NCI-H1930 (cell line): Measurements from ENCODE around the gene SRMS.

Experiments used
- DNase-seq, 2 experiments: peaks; one replicate each; lab custom pipeline; 2025; lab: John Stamatoyannopoulos, UW

The SRMS gene, protein sequence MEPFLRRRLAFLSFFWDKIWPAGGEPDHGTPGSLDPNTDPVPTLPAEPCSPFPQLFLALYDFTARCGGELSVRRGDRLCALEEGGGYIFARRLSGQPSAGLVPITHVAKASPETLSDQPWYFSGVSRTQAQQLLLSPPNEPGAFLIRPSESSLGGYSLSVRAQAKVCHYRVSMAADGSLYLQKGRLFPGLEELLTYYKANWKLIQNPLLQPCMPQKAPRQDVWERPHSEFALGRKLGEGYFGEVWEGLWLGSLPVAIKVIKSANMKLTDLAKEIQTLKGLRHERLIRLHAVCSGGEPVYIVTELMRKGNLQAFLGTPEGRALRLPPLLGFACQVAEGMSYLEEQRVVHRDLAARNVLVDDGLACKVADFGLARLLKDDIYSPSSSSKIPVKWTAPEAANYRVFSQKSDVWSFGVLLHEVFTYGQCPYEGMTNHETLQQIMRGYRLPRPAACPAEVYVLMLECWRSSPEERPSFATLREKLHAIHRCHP

DNA sequence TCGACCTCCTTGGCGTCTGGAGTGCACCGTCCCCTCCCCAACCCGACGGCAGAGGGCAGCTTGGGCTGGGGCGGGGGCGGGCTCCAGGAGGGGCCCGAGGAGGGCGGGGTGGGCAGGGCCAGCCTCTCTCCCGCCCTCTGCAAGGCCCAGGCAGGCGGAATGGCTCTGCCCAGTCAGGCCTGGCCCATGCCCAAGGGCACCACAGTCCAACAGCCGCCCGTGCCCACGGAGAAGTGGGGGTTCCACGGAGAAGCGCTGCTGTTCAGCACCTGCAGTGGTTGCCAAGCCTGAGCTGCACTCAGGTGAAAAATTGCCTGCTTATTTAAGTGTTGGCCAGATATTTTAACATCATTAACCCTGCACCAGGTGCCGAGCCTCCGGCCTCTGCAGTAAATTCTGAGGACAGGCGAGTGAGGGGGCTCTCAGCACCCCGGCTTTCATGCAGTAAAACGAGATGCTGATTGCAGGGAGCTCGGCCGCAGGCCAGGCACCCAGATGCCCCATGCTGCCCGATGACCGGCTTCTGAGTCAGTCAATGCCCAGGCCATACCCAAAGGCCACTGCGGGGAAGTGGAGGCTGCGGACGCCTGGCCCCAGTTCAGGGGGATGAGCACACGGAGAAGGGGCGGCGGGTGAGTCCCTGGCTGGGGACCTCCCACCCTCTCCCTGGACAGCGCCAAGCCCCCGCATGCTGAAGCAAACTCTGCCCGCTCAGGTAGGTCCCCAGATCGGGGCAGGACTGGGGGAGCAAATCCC, at the start of gene SRMS:
TSS of gene SRMS (minus strand) at position 25 of the 756 bp plus-strand sequence. CDS start 286 bp downstream, outside the sequence.
- no peak for DNase-seq

DNA sequence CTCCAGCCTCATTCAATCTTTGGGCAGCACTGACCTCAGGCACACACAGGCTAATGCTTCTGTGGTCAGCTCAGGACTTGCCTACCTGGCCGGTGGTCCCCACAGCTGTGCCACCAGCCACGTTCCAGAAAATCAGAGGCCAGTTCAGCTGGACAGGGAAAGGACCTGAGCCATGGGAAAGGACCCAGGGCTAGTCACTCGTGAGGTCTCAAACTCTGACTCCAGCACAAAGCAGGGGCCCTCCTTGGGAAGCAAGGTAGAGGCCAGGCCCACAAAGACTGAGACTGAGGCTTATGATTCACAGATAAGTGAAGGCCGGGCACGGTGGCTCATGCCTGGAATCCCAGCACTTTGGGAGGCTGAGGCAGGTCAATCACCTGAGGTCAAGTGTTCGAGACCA, 48.9 kb upstream of the SRMS start:
- DNase-seq: no peak

DNA sequence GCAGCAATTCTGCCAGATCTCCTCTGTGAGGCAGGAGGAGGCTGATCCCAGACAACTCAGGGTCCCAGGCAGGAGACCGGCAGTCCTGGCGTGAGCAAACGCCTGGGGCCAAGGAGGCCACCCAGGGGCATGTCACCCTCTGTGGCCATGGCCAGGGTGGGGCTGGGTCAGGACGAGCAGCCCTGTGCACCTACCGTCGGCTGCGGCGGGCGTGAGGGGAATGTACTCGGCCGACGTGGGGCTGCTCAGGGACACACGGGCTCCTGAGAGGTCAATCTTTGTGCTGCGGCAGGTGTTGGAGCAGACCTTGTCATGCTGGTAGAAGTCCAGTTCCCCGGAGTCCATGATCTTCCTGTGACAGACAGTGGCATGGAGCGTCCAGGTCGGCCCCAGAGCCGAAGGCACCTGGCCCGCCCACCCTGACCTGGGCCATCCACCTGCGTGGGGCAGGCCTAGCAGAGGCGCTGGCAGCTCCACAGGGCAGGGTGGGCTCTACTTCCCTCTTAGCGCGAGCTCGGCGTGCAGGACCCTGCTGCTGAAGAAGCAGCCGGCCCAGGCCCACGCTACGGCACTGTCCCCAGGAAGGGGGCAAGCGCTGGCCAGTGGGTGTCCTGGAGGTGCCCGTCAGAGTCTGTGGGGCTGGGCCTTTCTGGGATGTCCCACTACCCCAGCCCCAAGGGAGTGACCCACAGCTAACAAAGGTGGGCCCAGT, 48.0 kb upstream of the SRMS start:
- no peak for DNase-seq

DNA sequence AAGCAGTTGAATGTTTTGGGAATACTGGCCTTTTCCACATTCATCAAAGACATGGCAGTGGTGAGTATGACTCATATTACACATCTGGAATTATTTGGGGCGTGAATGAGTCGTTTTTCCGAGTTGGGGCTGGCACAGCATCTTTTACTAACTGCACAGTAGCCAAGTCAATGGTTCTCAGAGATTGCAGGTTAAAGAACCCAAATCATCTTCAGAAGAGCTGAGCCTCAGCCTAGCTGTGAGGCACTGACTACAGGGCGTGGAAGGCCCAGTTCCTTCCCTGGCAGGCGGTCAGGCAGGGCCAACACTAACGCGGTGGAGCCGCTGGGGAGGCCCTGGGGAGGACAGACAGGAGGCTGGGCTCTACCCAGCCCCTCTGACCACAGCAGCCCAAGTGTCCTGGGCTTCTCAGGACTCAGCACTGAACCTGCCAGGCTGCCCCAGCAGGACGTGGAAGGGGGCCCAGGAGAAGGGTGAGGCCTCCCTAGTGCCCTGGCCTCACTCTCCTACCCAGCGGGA, 46.6 kb upstream of the SRMS start:
- DNase-seq: no peak

DNA sequence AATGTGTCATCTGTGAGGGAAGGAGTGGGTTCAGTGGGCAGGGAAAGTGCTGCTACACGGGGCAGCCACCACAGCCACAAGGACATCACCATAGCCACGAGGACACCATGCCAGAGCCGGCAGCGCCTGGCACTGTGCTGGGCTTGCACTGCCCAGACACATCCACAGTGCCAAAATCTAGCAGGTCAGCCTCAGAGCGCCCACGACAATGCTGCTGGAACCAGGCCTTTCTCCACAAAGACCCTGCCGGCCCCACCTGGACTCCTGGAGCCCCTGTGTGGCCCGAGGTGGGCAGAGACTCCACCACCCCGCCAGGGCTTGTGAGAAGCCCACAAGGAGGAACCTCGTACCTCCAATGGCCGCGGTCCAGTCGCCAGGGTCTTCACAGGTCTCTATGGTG, 45.1 kb upstream of the SRMS start:
- no peak for DNase-seq

DNA sequence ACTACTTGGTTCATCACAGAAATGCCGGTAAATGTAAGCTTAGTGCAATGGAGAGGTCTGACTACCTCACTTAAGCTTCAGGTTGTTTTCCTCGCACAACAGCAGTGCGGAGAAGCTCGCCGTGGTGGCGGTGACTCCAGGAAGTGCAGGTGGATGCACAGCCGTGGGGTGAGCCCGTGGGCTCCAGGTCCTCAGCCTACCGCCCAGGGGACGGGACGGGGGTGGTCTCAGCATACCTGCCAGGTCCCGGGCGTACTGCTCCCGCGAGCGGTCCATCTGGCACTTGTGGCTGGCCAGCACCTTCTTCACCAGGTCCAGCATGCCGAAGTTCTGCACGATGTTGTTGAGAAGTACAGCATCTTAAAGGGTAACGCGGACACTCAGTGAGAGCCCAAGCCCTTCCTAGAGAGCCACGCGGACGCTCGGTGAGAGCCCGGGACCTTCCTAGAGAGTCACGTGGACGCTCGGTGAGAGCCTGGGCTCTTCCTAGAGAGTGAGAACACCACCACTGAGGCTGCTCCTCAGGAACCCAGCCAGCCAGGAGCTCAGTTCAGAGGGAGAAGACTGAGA, 44.3 kb upstream of the SRMS start:
- DNase-seq: no peak

DNA sequence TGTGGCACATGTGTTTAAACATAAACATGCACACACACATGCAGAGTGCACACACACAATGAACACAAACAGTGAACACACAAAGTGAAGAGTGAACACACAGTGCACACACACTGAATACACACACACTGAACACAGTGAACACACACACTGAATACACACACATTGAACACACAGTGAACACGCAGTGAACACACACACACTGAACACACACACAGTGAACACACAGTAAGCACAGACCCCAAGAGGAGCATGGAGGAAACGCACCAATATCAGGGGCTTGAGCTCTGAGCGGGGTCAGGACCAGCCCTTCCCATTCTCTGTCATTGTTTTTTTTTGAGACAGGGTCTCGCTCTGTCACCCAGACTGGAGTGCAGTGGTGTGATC, 43.6 kb upstream of the SRMS start:
- no peak for DNase-seq

DNA sequence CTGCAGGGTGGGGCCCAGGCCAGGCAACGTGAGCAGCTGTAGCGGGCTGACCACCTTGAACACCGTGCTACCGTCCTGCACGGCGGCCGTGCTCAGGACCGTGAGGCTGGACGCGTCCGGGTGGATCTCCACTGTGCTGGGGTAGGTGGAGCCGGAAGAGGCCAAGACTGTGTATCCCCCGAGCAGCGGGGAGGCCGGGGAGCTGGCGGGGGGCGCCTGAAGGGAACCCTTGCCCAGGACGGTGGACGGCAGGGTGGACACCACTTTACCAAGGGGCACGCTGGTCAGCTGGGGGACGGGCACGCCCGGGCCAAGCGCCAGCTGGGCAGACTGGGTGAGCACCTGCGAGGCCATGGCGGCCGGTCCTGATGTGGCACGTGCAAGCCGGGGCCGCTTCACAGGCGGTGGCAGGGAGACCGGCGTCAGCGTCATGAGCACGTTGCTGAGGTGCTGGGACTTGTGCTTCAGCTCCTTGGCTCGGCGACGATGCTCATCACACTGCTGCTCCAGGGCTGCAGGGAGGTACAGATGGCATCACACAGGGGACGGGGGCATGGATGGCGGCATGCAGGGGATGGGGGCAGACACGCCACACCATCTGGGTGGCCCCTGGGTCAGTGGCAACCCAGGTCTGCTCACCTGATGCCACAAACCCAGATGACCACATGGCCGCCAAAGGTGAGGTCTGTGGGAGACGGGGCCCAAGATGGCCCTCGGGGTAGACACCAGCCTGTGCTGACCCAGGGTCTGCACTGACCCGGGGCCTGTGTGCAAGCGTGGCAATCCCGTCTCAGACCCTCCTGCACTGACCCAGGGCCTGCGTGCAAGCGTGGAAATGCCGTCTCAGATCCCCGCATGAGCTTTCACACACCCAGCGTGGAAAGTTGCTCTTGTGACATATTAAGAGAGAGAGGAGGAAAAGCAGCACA, 42.9 kb upstream of the SRMS start:
- DNase-seq: no peak

DNA sequence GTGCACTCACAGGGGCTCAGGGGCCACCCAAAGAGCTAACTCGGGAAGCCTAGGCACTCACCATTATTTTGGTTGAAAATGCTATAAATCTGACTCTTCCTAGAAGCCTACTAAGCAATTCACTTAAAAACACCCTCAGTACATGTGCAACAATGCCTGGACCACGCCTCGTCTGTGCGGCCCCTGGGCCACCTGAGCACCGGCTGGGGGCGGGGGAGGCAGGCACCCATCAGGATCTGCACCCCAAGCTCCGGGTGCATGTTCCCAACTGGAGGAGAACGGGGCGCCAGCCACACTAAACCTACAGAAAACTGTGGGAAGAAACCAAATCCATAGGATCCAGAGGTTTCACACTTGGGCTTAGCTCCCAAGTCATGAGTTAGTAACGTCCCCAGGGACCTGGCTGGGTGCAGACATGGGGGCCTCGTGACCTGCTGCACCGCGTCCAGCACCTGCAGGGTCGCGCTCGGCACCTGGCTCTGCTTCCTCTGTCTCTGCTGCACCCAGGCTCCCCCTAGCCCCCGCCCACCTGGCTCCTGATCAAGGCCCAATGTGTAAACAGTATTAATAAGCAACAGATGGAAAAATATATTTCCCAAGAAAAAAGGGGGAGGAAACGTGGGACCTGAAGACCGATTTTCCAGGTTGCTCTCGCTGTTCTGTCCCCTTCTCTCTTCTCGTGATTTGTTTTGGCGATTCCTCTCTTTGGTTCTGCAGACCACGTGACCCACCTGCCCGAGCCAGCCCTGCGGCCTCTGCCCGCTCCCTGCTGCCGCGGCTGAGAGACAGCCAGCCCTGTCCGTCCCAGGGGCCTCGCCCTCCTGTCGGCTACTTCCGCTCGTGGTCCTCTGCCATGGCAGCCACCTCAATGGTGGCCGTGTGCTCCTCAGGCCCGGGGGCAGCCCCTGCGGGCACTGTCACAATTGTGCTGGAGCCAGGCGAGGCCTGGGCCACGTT, 42.0 kb upstream of the SRMS start:
- DNase-seq: no peak

DNA sequence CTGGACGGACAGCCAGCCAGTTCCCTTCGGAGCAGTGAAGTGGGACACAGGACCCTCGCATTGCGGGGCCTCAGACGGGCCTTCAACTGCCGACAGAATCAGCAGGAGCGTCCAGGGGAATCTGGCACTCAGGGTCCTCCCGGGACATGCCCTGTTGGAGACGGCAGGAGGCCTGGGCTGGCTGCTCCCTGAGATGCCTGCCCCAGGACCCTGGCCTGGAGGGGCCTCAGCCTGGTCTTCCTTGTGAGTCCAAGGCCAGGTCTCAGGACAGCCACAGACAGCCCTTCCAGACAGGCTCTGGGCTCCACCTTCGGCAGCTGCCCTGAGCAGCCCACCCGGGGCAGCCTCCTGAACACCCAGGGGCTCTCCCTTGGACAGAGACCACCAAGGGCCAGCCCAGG, 41.1 kb upstream of the SRMS start:
- DNase-seq: no peak

DNA sequence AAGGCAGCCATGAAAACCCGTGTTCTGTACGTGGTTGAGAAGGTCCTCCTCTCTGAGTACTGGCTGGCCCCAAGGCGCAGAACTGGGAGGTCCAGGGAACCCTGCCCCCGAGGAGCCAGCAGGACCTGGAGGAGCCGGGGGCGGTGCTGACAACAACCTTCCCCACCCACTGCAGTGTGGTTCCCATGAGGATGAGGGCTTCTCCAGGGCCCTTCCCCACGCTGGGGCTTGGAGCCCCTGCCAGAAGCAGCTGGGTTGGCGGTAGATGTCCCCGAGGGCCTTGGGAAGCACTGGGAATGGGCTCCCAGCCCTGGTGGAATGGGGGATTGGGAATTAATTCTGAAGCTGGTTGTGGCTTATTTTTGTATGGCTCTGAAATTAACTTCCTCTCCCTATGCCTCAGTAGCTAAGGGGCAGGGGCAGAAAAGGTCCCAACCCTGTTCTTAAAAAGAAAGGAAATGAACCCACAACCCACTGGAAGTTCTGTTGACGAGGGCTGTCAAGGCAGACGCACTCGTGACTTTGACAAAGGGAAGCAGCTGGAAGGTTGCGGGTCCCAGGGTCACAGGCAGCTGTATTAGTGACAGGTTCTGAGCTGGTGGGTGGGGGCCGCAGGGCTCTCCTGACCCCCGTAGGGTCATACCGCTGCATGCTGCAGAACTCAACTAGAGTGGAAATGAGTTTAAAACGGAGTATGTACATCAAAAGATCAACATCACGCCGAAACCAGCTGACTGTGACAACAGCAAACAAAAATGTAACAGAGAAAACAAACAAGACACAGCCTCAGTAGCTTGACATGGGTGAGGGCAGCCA, 40.4 kb upstream of the SRMS start:
- no peak for DNase-seq

DNA sequence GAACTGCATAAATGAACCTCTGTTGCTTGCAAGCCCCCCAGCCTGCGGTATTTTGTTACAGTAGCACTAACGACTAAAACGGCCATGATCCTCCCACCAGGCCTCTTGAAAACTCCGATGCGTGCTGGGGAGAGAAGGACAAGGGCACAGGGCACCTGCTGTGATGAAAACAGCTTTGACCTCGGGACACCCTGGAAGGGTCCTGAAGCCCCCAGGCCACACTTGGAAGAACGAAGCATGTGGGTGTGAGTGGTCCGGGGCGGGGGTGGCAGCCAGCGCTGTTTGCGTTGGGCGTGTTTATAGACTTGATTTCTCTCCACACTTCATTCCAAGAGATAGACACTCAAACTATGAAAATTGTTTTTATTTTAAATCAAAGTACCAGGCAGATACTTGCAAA, 39.7 kb upstream of the SRMS start:
- no peak for DNase-seq

DNA sequence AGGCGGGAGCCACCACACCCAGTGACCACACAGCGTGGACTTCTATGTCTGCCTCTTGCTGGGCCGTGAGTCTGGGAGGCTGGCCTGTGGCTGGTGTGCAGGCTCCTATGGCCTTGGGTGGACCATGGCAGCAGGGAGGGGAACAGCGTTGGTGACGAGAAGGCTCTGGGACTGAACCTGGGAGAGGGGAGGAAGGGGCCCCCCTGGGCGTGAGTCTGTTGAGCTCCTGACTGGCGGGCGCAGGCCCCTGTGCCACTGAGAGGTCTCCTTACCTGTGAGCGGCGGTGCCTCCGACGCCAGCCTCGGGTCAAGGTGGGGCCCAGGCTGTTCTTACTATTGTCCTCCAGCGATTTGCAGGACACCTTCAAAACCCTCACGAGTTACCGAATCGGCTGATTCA, 39.2 kb upstream of the SRMS start:
- DNase-seq: no peak

DNA sequence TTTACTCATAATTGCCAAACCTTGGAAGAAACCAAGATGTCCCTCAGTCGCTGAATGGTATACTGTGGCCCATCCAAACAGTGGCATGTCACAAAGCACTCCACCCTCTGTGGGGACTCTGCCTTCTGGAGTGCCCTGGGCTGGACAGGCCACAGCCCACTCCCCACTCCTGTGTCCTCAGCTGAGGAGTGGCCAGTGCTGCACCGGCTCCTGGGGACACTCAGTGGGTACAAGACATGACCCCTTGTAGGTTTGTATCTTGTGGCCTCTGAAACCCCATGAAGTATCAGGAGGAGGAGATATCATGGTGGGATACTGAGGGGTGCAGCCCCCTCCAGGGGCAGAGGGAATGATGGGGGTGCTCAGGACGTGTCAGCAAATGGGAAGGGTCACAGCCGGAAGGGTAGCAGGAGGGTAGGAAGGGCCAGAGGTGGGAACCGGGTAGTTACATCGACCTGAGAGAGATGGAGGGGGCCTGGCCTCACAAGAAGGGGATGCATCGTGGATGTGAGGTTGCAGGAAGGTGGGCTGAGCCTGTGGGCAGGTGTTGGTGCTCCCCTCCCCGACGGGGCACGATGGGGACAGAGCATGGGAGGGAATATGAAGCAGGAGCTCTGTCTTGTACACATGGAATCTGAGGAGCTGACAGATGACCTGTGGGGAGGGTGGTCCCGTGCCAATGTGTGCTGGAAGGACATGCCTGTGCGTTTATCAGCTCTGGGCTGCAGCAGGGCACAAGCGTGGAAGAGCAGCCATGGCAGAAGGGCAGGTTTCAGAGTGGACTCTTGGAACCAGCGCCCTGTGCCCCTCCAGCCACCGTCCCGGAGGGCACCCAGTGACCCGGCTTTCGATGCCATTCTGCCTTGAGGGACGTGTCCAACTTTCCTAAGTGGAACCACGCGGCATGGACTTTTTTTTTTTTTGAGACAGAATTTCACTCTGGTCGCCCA, 38.3 kb upstream of the SRMS start:
- no peak for DNase-seq

DNA sequence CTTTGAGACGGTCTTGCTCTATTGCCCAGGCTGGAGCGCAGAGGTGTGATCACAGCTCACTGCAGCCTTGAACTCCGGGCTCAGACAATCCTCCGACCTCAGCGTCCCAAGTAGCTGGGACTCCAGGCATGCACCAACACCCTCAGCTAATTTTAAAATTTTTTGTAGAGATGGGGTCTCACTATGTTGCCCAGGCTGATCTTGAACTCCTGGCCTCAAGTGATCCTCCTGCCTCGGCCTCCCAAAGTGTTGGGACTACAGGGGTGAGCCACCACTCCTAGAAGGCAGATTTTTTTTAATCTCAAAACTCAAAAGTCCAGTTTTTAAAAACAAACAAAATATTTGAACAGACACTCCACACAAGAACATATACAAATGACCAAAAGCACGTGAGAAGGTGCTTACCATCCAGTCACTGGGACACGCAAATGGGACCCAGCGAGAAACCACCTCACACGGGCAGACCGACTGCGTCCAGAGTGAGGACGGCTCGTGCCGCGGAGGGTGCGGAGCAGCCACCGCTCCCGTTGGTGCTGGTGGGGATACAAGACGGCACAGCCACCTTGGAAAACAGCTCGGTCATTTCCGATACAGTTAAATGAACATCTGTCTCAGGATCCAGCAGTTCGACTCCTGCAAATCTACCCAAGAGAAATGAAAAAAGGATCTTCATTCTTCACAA, 35.0 kb upstream of the SRMS start:
- no peak for DNase-seq

DNA sequence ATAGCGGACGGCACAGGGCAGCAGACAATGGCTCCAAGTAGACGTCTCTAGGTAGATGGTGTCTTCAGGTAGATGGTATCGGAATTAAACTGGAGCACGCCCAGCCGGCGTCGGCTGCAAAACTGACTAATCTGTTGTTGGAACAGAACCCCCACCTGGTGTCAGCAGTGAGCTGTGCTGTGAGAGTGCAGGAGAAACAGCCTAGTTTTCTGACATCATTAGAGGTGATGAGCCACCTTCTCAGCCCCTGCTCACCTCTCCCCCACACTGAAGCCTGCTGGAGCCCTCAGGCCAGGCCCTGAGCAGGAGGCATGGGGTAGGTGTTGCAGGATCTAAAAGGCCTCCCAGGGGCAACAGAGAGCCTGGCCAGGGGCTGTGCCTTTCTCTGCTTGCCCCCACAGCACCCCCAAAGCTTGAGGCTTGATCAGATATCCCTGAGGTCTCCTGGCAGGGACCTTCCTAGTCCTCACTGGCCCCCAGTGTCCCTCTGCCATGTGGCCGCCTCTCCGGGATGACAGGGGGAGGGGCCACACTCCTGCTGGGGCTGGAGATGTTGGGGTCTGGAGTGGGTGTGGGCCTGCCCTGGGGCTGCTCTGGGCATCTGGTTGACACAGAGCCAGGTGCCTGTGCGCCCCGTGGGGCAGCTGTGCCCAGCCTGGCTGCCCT, 33.4 kb upstream of the SRMS start:
- peak in 1 of 2 experiments; percentile 32 for DNase-seq
